ENCODE data around the gene C13orf46.
"Not testable (repeated sequence)": the region's sequence is repeated elsewhere in the genome, so short reads cannot be mapped to it uniquely, and the experiment has no call there.

- TF ChIP-seq CTCF (optimal IDR thresholded peaks at IDR 0.05 in 1 of 3, IDR thresholded peaks at IDR 0.05 in 1 of 3, conservative IDR thresholded peaks at IDR 0.05 in 1 of 3; ENCODE audit: extremely low read depth in 1 of 3, insufficient read depth in 2 of 3, low read length in 3 of 3); EZH2 (IDR thresholded peaks at IDR 0.05; ENCODE audit: low read length): not testable (repeated sequence)
These were observed 60.5 kb downstream of the C13orf46 start for GRCh38 chr13:113913408-113913807.
